GM12878 (cell line): Measurements from ENCODE around the gene NDUFS4. TPM values are rescaled to one million over a fixed set of nuclear protein-coding genes. Genes with fewer than 3 reads are reported as not detected.

Source experiments
- ATAC-seq: fragments of 200-7000 bp; cut with Tn5 transposase; 3 replicates; pipeline ENCODE4 v1.9.1; 2020; ENCODE audit warnings: mild to moderate bottlenecking, moderate library complexity
- BruUV-seq: library from RNA; stranded (reverse); fragments of 400-500 nt; replicated peaks from 2 replicates; lab custom pipeline; 2021; lab: Mats Ljungman, UMichigan
- CTCF ChIA-PET: fragments of 300-600 bp; sonication (Branson Sonifier 250); formaldehyde crosslinking; extraction: SDS; loops from one replicate; lab custom pipeline; 2021; ENCODE audit warnings: inconsistent platforms; lab: Yijun Ruan, JAX
- POLR2A ChIA-PET: fragments of 350-600 bp; formaldehyde crosslinking; extraction: SDS; loops from one replicate; lab custom pipeline; 2021; ENCODE audit warnings: inconsistent platforms; lab: Charles Lee
- RAD21 ChIA-PET: fragments of 300-600 bp; sonication (Branson Sonifier 250); formaldehyde crosslinking; loops from one replicate; lab custom pipeline; 2023; ENCODE audit warnings: antibody characterized with exemption; ENCODE audit not compliant: unreplicated experiment; lab: Charles Lee
- SMC1A ChIA-PET: fragments of 300-600 bp; sonication (Branson Sonifier 250); formaldehyde crosslinking; loops from one replicate; lab custom pipeline; 2023; ENCODE audit not compliant: unreplicated experiment, uncharacterized antibody; lab: Charles Lee
- DNase-seq: peaks from one replicate; pipeline ENCODE4 v3.0.0-alpha.2; 2011; ENCODE audit warnings: low read depth, low spot score
- FAIRE-seq: peaks from 3 replicates; lab custom pipeline; 2011; peaks lifted over from hg19 to GRCh38; lab: Jason Lieb, UNC
- H2AFZ ChIP-seq: 2 replicates; pipeline ENCODE4 v1.6.0; 2011; ENCODE audit warnings: low read depth, low read length, control low read depth; ENCODE audit not compliant: control insufficient read depth
- H3K27ac ChIP-seq: 2 replicates; pipeline ENCODE4 v1.5.1; 2011; ENCODE audit warnings: control low read depth; ENCODE audit not compliant: control insufficient read depth, insufficient read depth
- H3K27me3 ChIP-seq, 2 experiments: replicated peaks in 1 of 2; 2 replicates each; pipeline versions ENCODE4 v1.6.0 to v1.6.1; 2011; ENCODE audit warnings: low read length in 1 of 2; ENCODE audit not compliant: control insufficient read depth in 2 of 2, insufficient read depth in 2 of 2
- H3K36me3 ChIP-seq, 2 experiments: 2 replicates each; pipeline ENCODE4 v1.5.1; 2011; ENCODE audit warnings: low read length in 1 of 2; ENCODE audit not compliant: control insufficient read depth in 2 of 2, insufficient read depth in 2 of 2
- H3K4me1 ChIP-seq: 2 replicates; pipeline ENCODE4 v1.6.1; 2011; ENCODE audit warnings: mild to moderate bottlenecking, low read length, moderate library complexity, mixed read lengths; ENCODE audit not compliant: control insufficient read depth, insufficient read depth
- H3K4me2 ChIP-seq: 2 replicates; pipeline ENCODE4 v1.6.0; 2011; ENCODE audit warnings: control low read depth; ENCODE audit not compliant: control insufficient read depth, insufficient read depth
- H3K4me3 ChIP-seq: fragments of 200-600 bp; sonication (generic); 2 replicates; pipeline ENCODE4 v1.5.1; 2016
- H3K79me2 ChIP-seq: 2 replicates; pipeline ENCODE4 v1.6.0; 2011; ENCODE audit warnings: low read length; ENCODE audit not compliant: control insufficient read depth, insufficient read depth
- H3K9ac ChIP-seq: 2 replicates; pipeline ENCODE4 v1.8.0; 2011; ENCODE audit warnings: low read length, control low read depth, mixed read lengths; ENCODE audit not compliant: control insufficient read depth, insufficient read depth
- H3K9me3 ChIP-seq: replicated peaks from 3 replicates; pipeline ENCODE4 v1.5.1; 2011; ENCODE audit warnings: mild to moderate bottlenecking, low read length; ENCODE audit not compliant: control insufficient read depth, insufficient read depth
- H4K20me1 ChIP-seq: 2 replicates; pipeline ENCODE4 v1.6.0; 2011; ENCODE audit not compliant: control insufficient read depth, insufficient read depth
- EGR1 ChIP-seq, 2 experiments: IDR thresholded peaks; 1 replicate in 1 of 2; 2 replicates in 1 of 2; pipeline ENCODE4 v1.6.1; 2011 to 2012; ENCODE audit warnings: low read depth in 2 of 2, low read length in 2 of 2, borderline replicate concordance in 1 of 2, mild to moderate bottlenecking in 1 of 2, moderate library complexity in 1 of 2
- JUNB ChIP-seq: IDR thresholded peaks from 2 replicates; pipeline ENCODE4 v1.6.1; 2016; ENCODE audit warnings: antibody characterized with exemption, mild to moderate bottlenecking
- STAT1 ChIP-seq: fragments of 450-650 bp; conservative IDR thresholded peaks from 2 replicates; pipeline ENCODE4 v1.6.1; 2014; ENCODE audit warnings: antibody characterized with exemption, mild to moderate bottlenecking
- TBL1XR1 ChIP-seq: IDR thresholded peaks from 2 replicates; pipeline ENCODE4 v1.6.1; 2012; ENCODE audit warnings: low read depth, low read length, improper control_type of control experiment
- YBX1 ChIP-seq: fragments of 450-650 bp; IDR thresholded peaks from 2 replicates; pipeline ENCODE4 v1.6.1; 2016; ENCODE audit warnings: antibody characterized with exemption
- WGBS: methylation state at CpG from one replicate; pipeline ENCODE4 v1.1.6; 2016; ENCODE audit warnings: low lambda C conversion rate; ENCODE audit not compliant: insufficient replicate concordance, insufficient coverage; ENCODE audit errors: missing lambda C conversion rate; 5-methylcytosine and 5-hydroxymethylcytosine counted together
- in situ Hi-C: fragments of 300-500 bp; cut with MboI; formaldehyde crosslinking; loops from 9 replicates; pipeline ENCODE4 v1.14.3; 2018; ENCODE audit warnings: mixed read lengths
- intact Hi-C: fragments of 100-400 bp; cut with micrococcal nuclease; formaldehyde crosslinking; loops from one replicate; pipeline ENCODE4 v1.14.2; 2022; ENCODE audit not compliant: unreplicated experiment
- polyA plus RNA-seq, 11 experiments: library from polyadenylated mRNA; depleted of rRNA in 4 of 11; unstranded in 6 of 11; stranded (reverse) in 5 of 11; fragments of >200 nt; fragmentation: Nextera tagmentation in 4 of 11; fragmentation: Illumina TruSeq in 1 of 11; extraction: Ambion mirVana in 4 of 11; extraction: Trizol in 1 of 11; gene quantifications; 1 replicate in 1 of 11; 2 replicates in 10 of 11; pipeline versions ENCODE4 v1.2.1 to v1.2.3, GENCODE V29; 2011 to 2016; ENCODE audit warnings: inconsistent platforms in 2 of 11, missing spikeins in 2 of 11, low read depth in 1 of 11
- total RNA-seq, 4 experiments: library from RNA; depleted of rRNA in 3 of 4; stranded (reverse); fragments of >200 nt in 3 of 4; fragmentation: Illumina TruSeq in 1 of 4; extraction: Trizol in 1 of 4; gene quantifications; 2 replicates each; pipeline versions ENCODE4 v1.2.1 to v1.2.3, GENCODE V29; 2013 to 2021
- TF ChIP-seq, protein P1 (sequence below): fragments of 450-650 bp; IDR thresholded peaks from 2 replicates; pipeline ENCODE4 v1.6.1; 2016; ENCODE audit warnings: mild to moderate bottlenecking, moderate library complexity, borderline replicate concordance
- TF ChIP-seq, protein P2 (sequence below): IDR thresholded peaks from 2 replicates; pipeline ENCODE4 v1.6.1; 2012; ENCODE audit warnings: low read length, inconsistent platforms

Gene NDUFS4
- total and polyA plus RNA-seq, 10 of the 15 experiments (the other 5 are each of a cell fraction or from before 2014, with no cell fraction given): 69.9 to 366 (median 114) TPM

DNA sequence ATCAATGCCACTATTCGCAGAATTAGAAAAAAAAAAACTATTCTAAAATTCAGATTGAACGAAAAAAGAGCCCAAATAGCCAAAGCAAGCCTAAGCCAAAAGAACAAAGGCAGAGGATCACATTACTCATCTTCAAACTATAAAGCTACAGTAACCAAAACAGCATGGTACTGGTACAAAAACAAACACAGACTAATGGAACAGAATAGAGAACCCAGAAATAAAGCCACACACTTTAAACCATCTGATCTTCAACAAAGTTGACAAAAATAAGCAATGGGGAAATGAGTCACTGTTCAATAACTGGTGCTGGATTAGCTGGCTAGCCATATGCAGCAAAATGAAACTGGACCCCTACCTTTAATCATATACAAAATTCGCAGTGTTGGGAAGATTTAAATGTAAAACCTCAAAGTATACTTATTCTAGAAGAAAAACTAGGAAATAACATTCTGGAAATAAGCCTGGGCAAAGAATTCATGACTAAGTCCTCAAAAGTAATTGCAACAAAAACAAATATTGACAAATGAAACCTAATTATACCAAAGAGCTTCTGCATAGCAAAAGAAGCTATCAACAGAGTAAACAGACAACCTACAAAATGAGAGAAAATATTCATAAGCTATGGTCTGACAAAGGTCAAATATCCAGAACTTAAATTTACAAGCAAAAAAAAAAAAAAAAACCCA is 153.7 kb downstream of the NDUFS4 start:
- 2% methylated on average over 3 of the region's 3 CpGs for WGBS
- no peak for TF ChIP-seq TBL1XR1
- TF ChIP-seq, protein P1, sequence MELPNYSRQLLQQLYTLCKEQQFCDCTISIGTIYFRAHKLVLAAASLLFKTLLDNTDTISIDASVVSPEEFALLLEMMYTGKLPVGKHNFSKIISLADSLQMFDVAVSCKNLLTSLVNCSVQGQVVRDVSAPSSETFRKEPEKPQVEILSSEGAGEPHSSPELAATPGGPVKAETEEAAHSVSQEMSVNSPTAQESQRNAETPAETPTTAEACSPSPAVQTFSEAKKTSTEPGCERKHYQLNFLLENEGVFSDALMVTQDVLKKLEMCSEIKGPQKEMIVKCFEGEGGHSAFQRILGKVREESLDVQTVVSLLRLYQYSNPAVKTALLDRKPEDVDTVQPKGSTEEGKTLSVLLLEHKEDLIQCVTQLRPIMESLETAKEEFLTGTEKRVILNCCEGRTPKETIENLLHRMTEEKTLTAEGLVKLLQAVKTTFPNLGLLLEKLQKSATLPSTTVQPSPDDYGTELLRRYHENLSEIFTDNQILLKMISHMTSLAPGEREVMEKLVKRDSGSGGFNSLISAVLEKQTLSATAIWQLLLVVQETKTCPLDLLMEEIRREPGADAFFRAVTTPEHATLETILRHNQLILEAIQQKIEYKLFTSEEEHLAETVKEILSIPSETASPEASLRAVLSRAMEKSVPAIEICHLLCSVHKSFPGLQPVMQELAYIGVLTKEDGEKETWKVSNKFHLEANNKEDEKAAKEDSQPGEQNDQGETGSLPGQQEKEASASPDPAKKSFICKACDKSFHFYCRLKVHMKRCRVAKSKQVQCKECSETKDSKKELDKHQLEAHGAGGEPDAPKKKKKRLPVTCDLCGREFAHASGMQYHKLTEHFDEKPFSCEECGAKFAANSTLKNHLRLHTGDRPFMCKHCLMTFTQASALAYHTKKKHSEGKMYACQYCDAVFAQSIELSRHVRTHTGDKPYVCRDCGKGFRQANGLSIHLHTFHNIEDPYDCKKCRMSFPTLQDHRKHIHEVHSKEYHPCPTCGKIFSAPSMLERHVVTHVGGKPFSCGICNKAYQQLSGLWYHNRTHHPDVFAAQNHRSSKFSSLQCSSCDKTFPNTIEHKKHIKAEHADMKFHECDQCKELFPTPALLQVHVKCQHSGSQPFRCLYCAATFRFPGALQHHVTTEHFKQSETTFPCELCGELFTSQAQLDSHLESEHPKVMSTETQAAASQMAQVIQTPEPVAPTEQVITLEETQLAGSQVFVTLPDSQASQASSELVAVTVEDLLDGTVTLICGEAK: no peak
- TF ChIP-seq YBX1: no peak
- TF ChIP-seq STAT1: no peak
- TF ChIP-seq, protein P2, sequence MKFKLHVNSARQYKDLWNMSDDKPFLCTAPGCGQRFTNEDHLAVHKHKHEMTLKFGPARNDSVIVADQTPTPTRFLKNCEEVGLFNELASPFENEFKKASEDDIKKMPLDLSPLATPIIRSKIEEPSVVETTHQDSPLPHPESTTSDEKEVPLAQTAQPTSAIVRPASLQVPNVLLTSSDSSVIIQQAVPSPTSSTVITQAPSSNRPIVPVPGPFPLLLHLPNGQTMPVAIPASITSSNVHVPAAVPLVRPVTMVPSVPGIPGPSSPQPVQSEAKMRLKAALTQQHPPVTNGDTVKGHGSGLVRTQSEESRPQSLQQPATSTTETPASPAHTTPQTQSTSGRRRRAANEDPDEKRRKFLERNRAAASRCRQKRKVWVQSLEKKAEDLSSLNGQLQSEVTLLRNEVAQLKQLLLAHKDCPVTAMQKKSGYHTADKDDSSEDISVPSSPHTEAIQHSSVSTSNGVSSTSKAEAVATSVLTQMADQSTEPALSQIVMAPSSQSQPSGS: no peak
- no peak for TF ChIP-seq JUNB
- no peak for TF ChIP-seq EGR1 (IDR thresholded peaks at IDR 0.05; ENCODE audit: borderline replicate concordance in 1 of 2, low read depth in 2 of 2, low read length in 2 of 2)

More for the DNA sequence above, 153.7 kb downstream of the NDUFS4 start:
- Histone ChIP-seq H3K9me3 (peaks cover 1% of the 10 kb centered on the region; the same call in 1 of the 3 replicates), H3K4me3 (no peak overlapping the region), H3K9ac (no peak overlapping the region), H3K27me3 (no peaks in the 10 kb centered on the region), H2AFZ (no peak overlapping the region), H3K4me2 (no peak overlapping the region), H3K36me3 (no peaks in the 10 kb centered on the region), H3K79me2 (no peaks in the 10 kb centered on the region), H3K27ac (no peak overlapping the region), H3K4me1 (no peaks in the 10 kb centered on the region), H4K20me1 (no peaks in the 10 kb centered on the region)
- ATAC-seq (no peak), FAIRE-seq (no peak), DNase-seq (no peak)
- ChIA-PET RAD21 (no interaction called here), POLR2A (no interaction called here), SMC1A (interaction anchor here (0.7 kb wide), 1 partner anchor 1158 kb away, joined by 3 read pairs; no protein-coding TSS in a partner anchor), CTCF (interaction anchor here (0.6 to 0.7 kb wide), 2 partner anchors 190 to 566 kb away, joined by 3 read pairs; no protein-coding TSS in a partner anchor)
- intact Hi-C loops (no loop called here), in situ Hi-C loops (no loop called here)
- BruUV-seq: no TSS peak
